OCI-LY3 (cell line): ENCODE data around the gene HGS.

Experiments
- H2AFZ ChIP-seq: fragments of 200-600, 300-600 bp; shearing (Covaris generic); 2 replicates; pipeline ENCODE4 v1.6.0; 2014; ENCODE audit warnings: antibody characterized with exemption, low read depth, low read length
- H3K27ac ChIP-seq: fragments of 200-600, 300-600 bp; sonication (generic); 2 replicates; pipeline ENCODE4 v1.5.1; 2014; ENCODE audit warnings: mild to moderate bottlenecking, low read length, moderate library complexity, mixed read lengths
- H3K27me3 ChIP-seq: fragments of 200-600, 300-600 bp; sonication (generic); 2 replicates; pipeline ENCODE4 v1.6.1; 2014; ENCODE audit warnings: low read depth, low read length, mixed read lengths
- H3K36me3 ChIP-seq: fragments of 200-600, 300-600 bp; sonication (generic); replicated peaks from 2 replicates; pipeline ENCODE3; 2014; ENCODE audit warnings: low read depth, low read length, mixed read lengths
- H3K4me1 ChIP-seq: fragments of 300-600, 200-600 bp; sonication (generic); 2 replicates; pipeline ENCODE4 v1.6.1; 2014; ENCODE audit warnings: low read length, mixed read lengths
- H3K4me2 ChIP-seq: fragments of 200-600, 300-600 bp; sonication (generic); 2 replicates; pipeline ENCODE4 v1.6.1; 2014; ENCODE audit warnings: low read length, mixed read lengths
- H3K4me3 ChIP-seq: fragments of 300-600, 200-600 bp; sonication (generic); 2 replicates; pipeline ENCODE4 v1.5.1; 2014; ENCODE audit warnings: antibody characterized with exemption, mild to moderate bottlenecking, low read length, moderate library complexity
- H3K79me2 ChIP-seq: fragments of 300-600, 200-600 bp; shearing (Covaris generic); 2 replicates; pipeline ENCODE4 v1.6.1; 2014; ENCODE audit warnings: mild to moderate bottlenecking, low read length, mixed read lengths
- H3K9ac ChIP-seq: fragments of 300-600, 200-600 bp; shearing (Covaris generic); 2 replicates; pipeline ENCODE4 v1.6.0; 2014; ENCODE audit warnings: mild to moderate bottlenecking, low read length, moderate library complexity
- H3K9me3 ChIP-seq: fragments of 200-600, 300-600 bp; shearing (Covaris generic); 2 replicates; pipeline ENCODE4 v1.6.1; 2014; ENCODE audit warnings: low read length, mixed read lengths; ENCODE audit not compliant: insufficient read depth
- H4K20me1 ChIP-seq: fragments of 200-600, 300-600 bp; sonication (generic); 2 replicates; pipeline ENCODE4 v1.6.1; 2016; ENCODE audit warnings: low read length, mixed read lengths; ENCODE audit not compliant: insufficient read depth
- EZH2phosphoT487 ChIP-seq: fragments of 200-600 bp; shearing (Covaris generic); IDR thresholded peaks from 2 replicates; pipeline ENCODE4 v1.6.1; 2018; ENCODE audit warnings: antibody characterized with exemption, mixed run types, low read depth
- TF ChIP-seq, protein P1 (sequence below): fragments of 200-600, 300-600 bp; sonication (generic); IDR thresholded peaks from 2 replicates; pipeline ENCODE4 v1.5.1; 2014; ENCODE audit warnings: antibody characterized with exemption, low read length, low read depth

The HGS gene

GRCh38 chr17:81656835-81657234, 27.0 kb upstream of the HGS start:
- peaks cover 8% of the 10 kb centered on the region for H3K4me1 ChIP-seq
- no peak overlapping the region for H3K4me2 ChIP-seq
- H3K79me2 ChIP-seq, result no peaks in the 10 kb centered on the region
- TF ChIP-seq, protein P1, sequence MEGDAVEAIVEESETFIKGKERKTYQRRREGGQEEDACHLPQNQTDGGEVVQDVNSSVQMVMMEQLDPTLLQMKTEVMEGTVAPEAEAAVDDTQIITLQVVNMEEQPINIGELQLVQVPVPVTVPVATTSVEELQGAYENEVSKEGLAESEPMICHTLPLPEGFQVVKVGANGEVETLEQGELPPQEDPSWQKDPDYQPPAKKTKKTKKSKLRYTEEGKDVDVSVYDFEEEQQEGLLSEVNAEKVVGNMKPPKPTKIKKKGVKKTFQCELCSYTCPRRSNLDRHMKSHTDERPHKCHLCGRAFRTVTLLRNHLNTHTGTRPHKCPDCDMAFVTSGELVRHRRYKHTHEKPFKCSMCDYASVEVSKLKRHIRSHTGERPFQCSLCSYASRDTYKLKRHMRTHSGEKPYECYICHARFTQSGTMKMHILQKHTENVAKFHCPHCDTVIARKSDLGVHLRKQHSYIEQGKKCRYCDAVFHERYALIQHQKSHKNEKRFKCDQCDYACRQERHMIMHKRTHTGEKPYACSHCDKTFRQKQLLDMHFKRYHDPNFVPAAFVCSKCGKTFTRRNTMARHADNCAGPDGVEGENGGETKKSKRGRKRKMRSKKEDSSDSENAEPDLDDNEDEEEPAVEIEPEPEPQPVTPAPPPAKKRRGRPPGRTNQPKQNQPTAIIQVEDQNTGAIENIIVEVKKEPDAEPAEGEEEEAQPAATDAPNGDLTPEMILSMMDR, result no peak
- no peak for TF ChIP-seq EZH2phosphoT487
- no peaks in the 10 kb centered on the region for H3K9me3 ChIP-seq
- no peaks in the 10 kb centered on the region for H3K27me3 ChIP-seq
- no peak overlapping the region for H2AFZ ChIP-seq
- H3K36me3 ChIP-seq, result no peaks in the 10 kb centered on the region
- no peak overlapping the region for H3K4me3 ChIP-seq
- H4K20me1 ChIP-seq, result no peaks in the 10 kb centered on the region
- H3K27ac ChIP-seq, result no peak overlapping the region
- no peak overlapping the region for H3K9ac ChIP-seq

GRCh38 chr17:81659038-81659437, 24.8 kb upstream of the HGS start:
- H3K4me2 ChIP-seq, result peak overlapping the region; percentile 20; the same call in 1 of the 2 replicates
- no peaks in the 10 kb centered on the region for H3K27me3 ChIP-seq
- TF ChIP-seq EZH2phosphoT487, result no peak
- TF ChIP-seq, protein P1, result no peak
- no peaks in the 10 kb centered on the region for H3K9me3 ChIP-seq
- H3K27ac ChIP-seq, result no peak overlapping the region
- no peak overlapping the region for H3K9ac ChIP-seq
- no peaks in the 10 kb centered on the region for H4K20me1 ChIP-seq
- H2AFZ ChIP-seq, result no peak overlapping the region
- H3K36me3 ChIP-seq, result peaks cover under 1% of the 10 kb centered on the region
- H3K4me3 ChIP-seq, result no peak overlapping the region
- peaks cover 10% of the 10 kb centered on the region for H3K4me1 ChIP-seq
- H3K79me2 ChIP-seq, result no peaks in the 10 kb centered on the region

DNA sequence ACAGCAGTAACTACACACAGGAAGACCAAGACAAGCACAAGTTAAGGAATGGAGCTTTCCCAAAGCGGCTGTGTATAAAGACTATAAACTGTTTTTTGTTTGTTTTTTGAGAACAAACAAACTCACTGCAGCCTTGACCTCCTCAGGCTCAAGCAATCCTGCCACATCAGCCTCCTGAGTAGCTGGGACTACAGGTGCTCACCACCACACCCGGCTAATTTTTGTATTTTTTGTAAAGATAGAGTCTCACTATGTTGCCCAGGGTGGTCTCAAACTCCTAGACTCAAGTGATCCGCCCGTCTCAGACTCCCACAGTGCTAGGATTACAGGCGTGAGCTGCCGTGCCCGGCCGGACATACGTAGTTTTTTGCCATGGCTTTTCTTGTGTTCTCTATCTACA, 23.4 kb upstream of the HGS start:
- H3K27ac ChIP-seq, result no peak overlapping the region
- peaks cover 12% of the 10 kb centered on the region for H3K36me3 ChIP-seq
- no peak overlapping the region for H2AFZ ChIP-seq
- H3K27me3 ChIP-seq, result no peaks in the 10 kb centered on the region
- peaks cover 18% of the 10 kb centered on the region for H3K4me1 ChIP-seq
- no peak overlapping the region for H3K4me3 ChIP-seq
- no peak overlapping the region for H3K4me2 ChIP-seq
- H3K9ac ChIP-seq, result no peak overlapping the region
- no peaks in the 10 kb centered on the region for H3K9me3 ChIP-seq
- no peaks in the 10 kb centered on the region for H4K20me1 ChIP-seq
- H3K79me2 ChIP-seq, result peaks cover 7% of the 10 kb centered on the region
- TF ChIP-seq EZH2phosphoT487, result no peak
- TF ChIP-seq, protein P1, result no peak

DNA sequence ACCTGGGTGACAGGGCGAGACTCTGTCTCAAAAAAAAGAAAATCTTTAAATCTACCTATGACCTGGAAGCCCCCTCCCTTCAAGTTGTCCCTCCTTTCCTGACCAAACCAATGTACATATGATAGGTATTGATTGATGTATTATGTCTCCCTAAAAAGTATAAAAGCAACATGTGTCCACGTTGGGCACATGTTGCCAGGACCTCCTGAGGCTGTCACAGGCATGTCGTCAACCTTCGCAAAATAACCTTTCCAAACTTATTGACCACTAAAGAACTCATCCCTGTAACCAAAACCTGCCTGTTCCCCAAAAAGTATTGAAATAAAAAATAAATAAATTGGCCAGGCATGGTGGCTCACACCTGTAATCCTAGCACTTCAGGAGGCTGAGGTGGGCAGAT, 21.8 kb upstream of the HGS start:
- Histone ChIP-seq H3K4me3 (no peak overlapping the region), H3K27ac (no peak overlapping the region), H2AFZ (no peak overlapping the region), H4K20me1 (no peaks in the 10 kb centered on the region), H3K4me1 (peaks cover 18% of the 10 kb centered on the region), H3K79me2 (peaks cover 22% of the 10 kb centered on the region), H3K27me3 (no peaks in the 10 kb centered on the region), H3K9ac (no peak overlapping the region), H3K9me3 (no peaks in the 10 kb centered on the region), H3K4me2 (no peak overlapping the region), H3K36me3 (peaks cover 12% of the 10 kb centered on the region)
- TF ChIP-seq EZH2phosphoT487, result no peak
- TF ChIP-seq, protein P1, result no peak
